Motor neuron (in vitro differentiated cells): Measurements from ENCODE around the gene GPN1. TPM values are rescaled to one million over a fixed set of nuclear protein-coding genes. Genes with fewer than 3 reads are reported as not detected.
"Not testable (repeated sequence)": the region's sequence is repeated elsewhere in the genome, so short reads cannot be mapped to it uniquely, and the experiment has no call there.

Source experiments
- ATAC-seq, 8 experiments: fragments of 200-7000 bp; cut with Tn5 transposase; replicated peaks in 6 of 8; 2 replicates each; pipeline ENCODE4 v1.8.0; 2021; ENCODE audit warnings: mild to moderate bottlenecking in 8 of 8, moderate library complexity in 8 of 8
- H3K27ac ChIP-seq, 2 donors: fragments of 250-450 bp; sonication (Bioruptor Pico); 2 replicates each; pipeline ENCODE4 v1.9.0; 2021; ENCODE audit warnings: antibody characterized with exemption in 2 of 2, mild to moderate bottlenecking in 2 of 2, moderate library complexity in 1 of 2
- H3K4me1 ChIP-seq, 2 donors: fragments of 250-450 bp; sonication (Bioruptor Pico); replicated peaks in 1 of 2; 2 replicates each; pipeline ENCODE4 v1.6.1; 2021; ENCODE audit warnings: antibody characterized with exemption in 2 of 2, mild to moderate bottlenecking in 2 of 2, moderate library complexity in 1 of 2
- H3K4me3 ChIP-seq, 5 donors: fragments of 250-450 bp; sonication (Bioruptor Pico); 2 replicates each; pipeline ENCODE4 v1.9.0; 2021; ENCODE audit warnings: antibody characterized with exemption in 5 of 5, mild to moderate bottlenecking in 5 of 5, moderate library complexity in 4 of 5
- WGBS, 10 experiments: fragments of 450-650 bp; shearing (Covaris generic); methylation state at CpG; one replicate each; pipeline ENCODE4 v1.0.0; 2022; 5-methylcytosine and 5-hydroxymethylcytosine counted together
- in situ Hi-C, 9 experiments: fragments of 400-800 bp; cut with MboI; loops; one replicate each; pipeline ENCODE4 v1.15.0; 2021; ENCODE audit warnings: low sequenced_read_pairs in 9 of 9, low pct_unique_long_range_greater_than_20kb in 2 of 9; ENCODE audit not compliant: unreplicated experiment in 9 of 9
- total RNA-seq, 8 experiments: library from RNA; unstranded; fragments of 300-600 nt; gene quantifications; 2 replicates each; pipeline versions ENCODE4 v1.2.3 to v1.2.4, GENCODE V29; 2022

GPN1 gene
- total RNA-seq, 8 experiments from 2014 or later: 22.5 to 67.6 (median 32.5) TPM

DNA sequence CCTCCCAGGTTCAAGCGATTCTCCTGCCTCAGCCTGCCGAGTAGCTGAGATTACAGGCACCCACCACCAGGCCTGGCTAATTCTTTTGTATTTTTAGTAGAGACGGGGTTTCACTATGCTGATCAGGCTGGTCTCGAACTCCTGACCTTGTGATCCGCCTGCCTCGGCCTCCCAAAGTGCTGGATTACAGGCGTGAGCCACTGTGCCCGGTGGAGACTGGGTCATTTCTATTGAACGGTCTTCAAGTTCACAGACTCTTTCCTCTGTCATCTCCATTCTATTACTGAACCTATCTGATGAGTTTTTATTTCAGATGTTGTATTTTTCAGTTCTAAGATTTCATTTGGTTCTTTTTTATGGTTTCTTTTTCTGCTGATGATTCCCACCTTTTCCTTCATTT lies 33.4 kb upstream of the GPN1 start:
- ATAC-seq, H3K27ac ChIP-seq, H3K4me1 ChIP-seq, in situ Hi-C loops, H3K4me3 ChIP-seq: not testable (repeated sequence)
- 88 to 100% (median 97%) methylated on average over 3 to 9 of the region's 9 CpGs; no CpG with 5 or more reads in 1 of the 10 experiments for WGBS, 10 experiments

DNA sequence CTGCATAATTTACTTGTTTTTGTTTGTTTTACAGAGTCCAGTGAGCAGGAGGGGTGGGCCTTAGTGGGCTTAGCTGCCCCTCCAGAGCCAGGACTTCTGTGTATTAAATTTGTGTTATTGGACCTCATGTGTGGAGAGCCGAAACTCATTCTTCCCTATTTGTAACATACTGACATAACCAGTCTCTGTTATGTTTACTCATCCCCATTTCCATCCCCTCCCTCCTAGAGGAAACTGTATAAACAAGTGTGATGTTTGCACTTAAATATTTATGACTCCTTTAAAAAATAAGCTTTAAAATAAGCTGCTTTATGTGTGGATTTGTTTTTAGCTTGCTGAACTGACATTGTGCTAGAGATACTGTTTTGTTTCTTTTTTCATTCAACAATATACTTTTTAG lies 32.2 kb upstream of the GPN1 start:
- 57 to 100% (median 100%) methylated on average over 1 of the region's 1 CpG; no CpG with 5 or more reads in 4 of the 10 experiments for WGBS, 10 experiments
- no peak for ATAC-seq
- no peaks in the 10 kb centered on the region for H3K4me1 ChIP-seq
- no peak overlapping the region for H3K4me3 ChIP-seq
- H3K27ac ChIP-seq: no peak overlapping the region
- in situ Hi-C loops: no loop called here

DNA sequence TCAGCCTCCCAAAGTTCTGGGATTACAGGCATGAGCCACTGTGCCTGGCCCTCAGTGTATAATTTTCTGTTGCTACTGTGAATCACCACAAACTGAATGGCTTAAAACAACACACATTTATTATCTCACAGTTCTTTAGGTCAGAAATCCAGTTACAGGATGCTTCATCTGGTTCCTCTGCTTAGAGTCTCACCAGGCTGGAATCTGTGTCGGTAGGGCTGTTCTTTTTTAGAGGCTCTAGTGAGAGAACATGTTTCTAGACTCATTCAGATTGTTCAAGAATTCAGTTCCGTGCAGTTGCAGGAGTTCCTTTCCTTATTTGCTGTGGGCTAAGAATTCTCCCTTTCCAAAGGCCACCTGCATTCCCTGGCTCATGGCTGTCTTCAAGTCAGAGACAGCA lies 22.2 kb upstream of the GPN1 start:
- in situ Hi-C loops: no loop called here
- no peak for ATAC-seq
- no peak overlapping the region for H3K4me3 ChIP-seq
- no peak overlapping the region for H3K27ac ChIP-seq
- no peaks in the 10 kb centered on the region for H3K4me1 ChIP-seq
- WGBS, 10 experiments: 78 to 100% (median 100%) methylated on average over 1 to 2 of the region's 2 CpGs; no CpG with 5 or more reads in 5 of the 10 experiments

DNA sequence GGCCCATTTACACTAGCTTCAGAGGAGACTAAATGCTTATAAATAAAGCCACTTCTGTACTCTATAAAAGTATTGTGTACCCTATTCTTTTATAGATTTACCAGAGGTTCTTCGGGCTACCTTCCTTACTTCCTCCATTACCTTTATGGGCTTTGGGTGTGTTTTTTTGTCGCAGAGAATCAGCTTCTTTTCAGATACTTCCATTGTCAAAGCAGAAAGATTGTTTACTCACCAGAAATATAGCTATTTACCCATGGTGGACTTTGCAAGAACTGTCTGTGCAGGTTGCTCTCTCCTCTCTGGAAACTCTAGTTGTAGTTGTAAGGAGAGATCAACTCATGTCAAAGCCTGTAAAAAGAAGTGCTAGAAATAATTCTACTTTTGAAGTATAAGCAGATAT lies 14.9 kb upstream of the GPN1 start:
- no peak overlapping the region for H3K27ac ChIP-seq
- H3K4me1 ChIP-seq: no peaks in the 10 kb centered on the region
- WGBS, 10 experiments: 86 to 100% (median 98%) methylated on average over 1 to 2 of the region's 2 CpGs; no CpG with 5 or more reads in 2 of the 10 experiments
- no peak for ATAC-seq
- in situ Hi-C loops: no loop called here
- H3K4me3 ChIP-seq: no peak overlapping the region

DNA sequence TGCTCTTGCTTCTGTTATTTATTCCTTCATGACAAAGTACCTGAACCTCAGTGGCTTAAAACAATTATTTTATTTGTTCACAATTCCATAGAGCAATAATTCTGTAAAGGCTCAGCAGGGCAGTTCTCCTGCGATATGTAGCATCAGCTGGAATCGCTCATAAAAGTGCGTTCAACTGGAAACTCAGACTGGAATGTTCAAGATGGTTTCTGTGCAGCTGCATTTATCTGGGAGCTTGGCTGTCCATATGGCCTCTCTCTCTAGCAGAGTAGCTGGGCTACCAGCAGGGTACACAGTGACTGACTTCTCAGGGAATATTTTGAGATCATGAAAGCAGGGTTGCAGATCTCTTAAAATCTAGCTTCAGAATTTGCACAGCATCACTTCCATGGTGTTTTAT lies 13.5 kb upstream of the GPN1 start:
- in situ Hi-C loops: no loop called here
- no peaks in the 10 kb centered on the region for H3K4me1 ChIP-seq
- ATAC-seq: no peak
- no peak overlapping the region for H3K4me3 ChIP-seq
- 20 to 100% (median 88%) methylated on average over 1 to 3 of the region's 3 CpGs; no CpG with 5 or more reads in 3 of the 10 experiments for WGBS, 10 experiments
- H3K27ac ChIP-seq: no peak overlapping the region

DNA sequence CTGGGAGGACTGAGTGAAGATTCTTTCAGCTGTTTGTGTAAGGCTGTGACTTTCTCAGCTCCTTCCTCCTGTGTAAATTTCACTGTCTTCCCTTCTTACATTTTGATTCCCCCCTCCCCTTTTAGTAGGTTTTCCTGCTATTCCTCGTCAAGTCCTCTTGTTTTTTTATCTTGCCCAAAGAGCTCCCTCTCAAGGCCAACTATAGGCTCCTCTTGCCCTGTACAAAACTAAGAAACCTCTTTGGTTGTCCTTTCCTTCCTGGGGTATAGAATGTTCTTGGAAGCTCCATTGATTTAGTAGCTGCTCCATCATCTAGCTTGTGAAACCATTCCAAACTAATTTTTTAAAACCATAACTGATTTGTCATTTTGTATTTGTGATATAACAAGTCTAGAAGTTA lies 7.3 kb upstream of the GPN1 start:
- in situ Hi-C loops: no loop called here
- Histone ChIP-seq H3K27ac (no peak overlapping the region), H3K4me1 (peaks cover 0 to 4% of the 10 kb centered on the region in 2 donors), H3K4me3 (no peak overlapping the region)
- WGBS, 10 experiments: 0 to 100% (median 100%) methylated on average over 1 of the region's 1 CpG; no CpG with 5 or more reads in 3 of the 10 experiments
- peak in 1 of 8 experiments; percentile 5 for ATAC-seq

DNA sequence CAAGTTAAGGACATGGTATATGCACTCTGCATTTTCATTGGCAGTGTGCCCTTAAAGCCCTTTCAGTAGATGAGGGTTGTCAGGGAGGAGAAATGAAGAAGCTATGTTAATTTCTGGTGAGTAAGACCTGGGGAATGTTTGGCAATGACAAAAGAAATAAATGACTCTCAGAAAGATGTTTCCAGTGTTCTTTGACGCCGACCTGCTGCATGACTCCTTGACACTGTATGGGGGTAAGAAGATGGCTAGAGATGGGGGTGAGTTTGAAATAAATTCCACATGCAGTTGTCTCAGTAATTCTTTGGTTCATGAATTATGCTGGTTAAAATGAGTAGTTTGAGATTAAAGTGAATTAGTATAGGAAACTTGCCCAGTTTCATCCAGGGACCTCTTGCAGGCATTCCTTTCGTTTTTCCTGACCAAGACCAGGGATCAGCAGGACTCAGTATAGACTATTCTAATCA lies 5.9 kb upstream of the GPN1 start:
- in situ Hi-C loops: no loop called here
- ATAC-seq: peak; percentile 34 to 97 (median 72)
- 0 to 100% (median 51%) methylated on average over 1 to 3 of the region's 3 CpGs for whole genome bisulfite sequencing, 10 experiments
- Histone ChIP-seq H3K4me3 (no peak overlapping the region), H3K27ac (no peak overlapping the region), H3K4me1 (peaks cover 10 to 17% of the 10 kb centered on the region in 2 donors)

DNA sequence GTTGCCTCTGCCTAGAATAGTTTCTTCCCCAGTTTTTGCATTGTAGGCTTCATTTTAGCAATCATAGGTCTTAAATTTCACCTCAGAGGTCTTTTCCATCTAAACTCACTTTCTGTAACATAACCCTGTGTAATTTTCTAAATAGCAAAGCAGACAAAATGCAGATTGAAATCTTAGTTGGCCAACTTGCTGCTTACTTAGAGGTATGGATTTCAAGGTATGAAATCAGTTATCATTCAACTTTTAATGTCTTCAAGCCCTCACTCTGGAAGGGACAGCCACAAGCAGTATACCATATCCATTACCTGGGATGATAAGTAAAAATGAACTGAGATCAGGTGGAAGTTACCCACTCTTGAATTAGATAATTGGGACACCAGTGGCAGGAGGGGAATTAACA lies 3.9 kb upstream of the GPN1 start:
- in situ Hi-C loops: no loop called here
- no peak overlapping the region for H3K27ac ChIP-seq
- peaks cover 15 to 21% of the 10 kb centered on the region in 2 donors for H3K4me1 ChIP-seq
- H3K4me3 ChIP-seq: no peak overlapping the region
- no peak for ATAC-seq

DNA sequence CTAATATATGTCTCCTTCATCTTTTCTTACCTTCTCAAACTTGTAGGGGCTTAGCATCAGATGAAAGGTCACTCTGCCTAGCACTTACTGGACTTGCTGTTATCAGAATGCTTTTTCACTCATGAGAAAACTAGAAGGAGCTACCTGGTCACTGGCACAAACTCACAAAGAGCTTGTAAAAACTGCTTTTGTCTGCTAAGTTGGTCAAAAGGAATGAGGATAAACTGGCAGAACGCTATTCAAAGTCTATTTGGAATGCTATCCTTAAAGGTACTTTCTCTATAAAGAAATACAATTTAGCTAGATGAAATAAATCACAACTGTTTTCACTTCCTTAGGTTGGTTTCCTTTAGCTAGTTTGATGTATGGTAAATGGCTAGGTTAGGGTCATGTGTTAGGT lies 2.5 kb upstream of the GPN1 start:
- H3K4me3 ChIP-seq, ATAC-seq, H3K27ac ChIP-seq, in situ Hi-C loops: not testable (repeated sequence)
- 60 to 100% (median 90%) methylated on average over 1 of the region's 1 CpG; no CpG with 5 or more reads in 3 of the 10 experiments for WGBS, 10 experiments
- H3K4me1 ChIP-seq: peaks cover 17 to 21% of the 10 kb centered on the region in 2 donors

DNA sequence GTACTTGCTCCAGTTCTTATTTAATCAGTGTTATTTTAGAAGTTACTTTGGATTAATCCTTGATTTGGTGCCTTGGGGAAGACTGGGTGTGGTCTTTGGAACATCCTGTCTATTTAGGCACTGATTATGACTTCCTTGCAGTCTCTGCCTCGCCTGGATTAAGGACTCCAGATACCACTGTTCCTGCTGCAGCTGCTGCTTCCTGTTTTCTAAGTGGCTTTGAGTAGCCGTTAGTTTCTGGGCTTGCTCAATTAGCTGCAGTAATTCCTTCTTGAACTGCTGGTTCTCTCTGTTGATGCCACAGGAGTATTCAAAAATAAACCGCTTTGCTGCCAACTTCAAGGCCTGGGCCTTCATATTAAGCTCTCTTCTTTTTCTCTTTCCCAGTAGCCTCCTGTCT lies 1.9 kb upstream of the GPN1 start:
- H3K4me1 ChIP-seq: peaks cover 17 to 21% of the 10 kb centered on the region in 2 donors
- H3K4me3 ChIP-seq, H3K27ac ChIP-seq, ATAC-seq, in situ Hi-C loops: not testable (repeated sequence)
- 58 to 90% (median 70%) methylated on average over 1 to 2 of the region's 3 CpGs; no CpG with 5 or more reads in 3 of the 10 experiments for WGBS, 10 experiments

DNA sequence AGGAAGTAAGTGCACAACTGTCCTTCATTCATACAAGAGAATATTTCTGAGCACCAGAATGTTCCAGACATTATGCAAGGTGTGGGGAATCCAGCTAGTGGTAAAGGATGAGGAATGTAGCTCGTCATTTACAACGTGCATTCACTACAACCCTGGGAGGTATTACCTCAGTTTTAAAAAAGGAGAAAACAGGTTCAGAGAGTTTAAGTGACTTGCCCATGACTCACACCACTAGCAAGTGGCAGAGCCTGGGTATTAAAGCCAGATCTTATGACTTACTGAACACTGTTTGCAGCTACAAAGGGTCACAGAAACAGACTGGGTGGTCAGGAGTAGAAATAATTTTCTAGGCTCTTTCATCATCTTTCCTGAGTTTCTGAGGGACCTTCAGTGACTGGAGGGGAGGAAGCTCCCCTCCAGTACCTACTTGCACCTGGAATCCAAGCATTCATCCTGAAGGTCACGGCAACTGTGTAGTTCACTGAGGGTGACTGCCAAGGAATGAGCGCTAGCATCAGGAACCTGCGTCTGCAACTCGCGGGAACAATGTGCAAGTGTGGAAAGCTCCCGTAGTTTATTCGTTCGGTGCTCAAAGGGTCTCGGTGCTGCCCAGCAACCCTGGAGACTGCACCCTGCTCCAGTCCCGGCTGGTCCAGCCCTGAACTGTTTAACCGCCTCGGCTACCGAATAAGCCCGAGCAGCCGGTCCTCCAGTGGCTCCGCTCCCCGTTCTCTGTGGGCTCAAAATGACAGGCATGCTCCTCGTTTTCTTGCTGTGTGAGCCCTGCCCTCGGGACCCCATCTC lies 685 bp upstream of the GPN1 start:
- peak overlapping the region; percentile 71 to 96 (median 81) for H3K4me3 ChIP-seq
- peak overlapping the region; percentile 48 to 67 for H3K27ac ChIP-seq
- peak; percentile 57 to 80 (median 74) for ATAC-seq
- in situ Hi-C loops: no loop called here
- 0 to 16% (median 8%) methylated on average over 2 to 3 of the region's 21 CpGs; no CpG with 5 or more reads in 5 of the 10 experiments for WGBS, 10 experiments
- peaks cover 17% of the 10 kb centered on the region in 2 donors for H3K4me1 ChIP-seq

DNA sequence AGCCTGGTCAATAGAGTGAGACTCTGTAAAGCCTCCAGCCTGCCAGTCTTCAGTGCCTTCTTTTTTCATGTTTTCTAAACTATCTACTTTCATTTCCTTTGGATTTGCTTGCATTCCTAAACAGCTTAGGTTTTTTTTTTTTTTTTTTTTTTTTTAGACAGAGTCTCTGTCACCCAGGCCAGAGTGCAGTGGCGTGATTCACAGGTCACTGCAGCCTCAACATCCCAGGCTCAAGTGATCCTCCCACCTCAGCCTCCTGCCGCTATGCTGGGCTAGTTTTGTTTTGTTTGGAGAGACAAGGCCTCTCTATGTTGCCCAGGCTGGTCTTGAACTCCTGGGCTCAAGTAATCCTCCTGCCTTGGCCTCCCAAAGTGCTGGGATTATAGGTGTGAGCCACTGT lies 1.4 kb downstream of the GPN1 start:
- ATAC-seq, H3K4me3 ChIP-seq, H3K27ac ChIP-seq, in situ Hi-C loops: not testable (repeated sequence)
- H3K4me1 ChIP-seq: peaks cover 17% of the 10 kb centered on the region in 2 donors
- WGBS, 10 experiments: 91 to 100% (median 100%) methylated on average over 1 to 2 of the region's 2 CpGs; no CpG with 5 or more reads in 2 of the 10 experiments

DNA sequence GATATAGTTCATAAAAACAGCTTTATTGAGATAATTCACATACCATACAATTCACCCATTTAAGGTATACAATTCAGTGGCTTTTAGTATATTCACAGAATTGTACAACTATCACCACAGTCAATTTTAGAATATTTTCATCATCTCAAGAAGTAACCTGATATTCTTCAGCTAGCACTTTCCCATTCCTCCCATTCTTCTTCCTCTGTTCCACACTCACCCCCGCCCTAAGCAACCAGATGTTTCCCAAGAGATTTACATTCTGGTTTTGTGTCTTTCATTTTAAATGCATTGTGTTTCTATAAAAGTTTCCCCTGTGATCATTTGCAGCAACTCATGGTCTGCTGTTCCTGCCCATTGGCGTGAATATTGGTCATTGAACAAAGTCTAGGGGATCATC lies 5.4 kb downstream of the GPN1 start:
- ATAC-seq: peak in 2 of 8 experiments; percentile 71 to 76
- Histone ChIP-seq H3K27ac (no peak overlapping the region), H3K4me1 (peaks cover 4 to 5% of the 10 kb centered on the region in 2 donors), H3K4me3 (no peak overlapping the region)
- WGBS, 10 experiments: 50 to 100% (median 100%) methylated on average over 1 to 2 of the region's 2 CpGs
- in situ Hi-C loops: no loop called here
